Stimulated activated naive CD4-positive, alpha-beta T cell treated with Interleukin-2 at 50 U/mL for 16 hours (primary cell): Measurements from ENCODE around the gene TACR3.
"Not testable (repeated sequence)": the region's sequence is repeated elsewhere in the genome, so short reads cannot be mapped to it uniquely, and the experiment has no call there.

Source experiments
- DNase-seq: peaks from one replicate; lab custom pipeline; 2025; lab: John Stamatoyannopoulos, UW

TACR3 gene, protein sequence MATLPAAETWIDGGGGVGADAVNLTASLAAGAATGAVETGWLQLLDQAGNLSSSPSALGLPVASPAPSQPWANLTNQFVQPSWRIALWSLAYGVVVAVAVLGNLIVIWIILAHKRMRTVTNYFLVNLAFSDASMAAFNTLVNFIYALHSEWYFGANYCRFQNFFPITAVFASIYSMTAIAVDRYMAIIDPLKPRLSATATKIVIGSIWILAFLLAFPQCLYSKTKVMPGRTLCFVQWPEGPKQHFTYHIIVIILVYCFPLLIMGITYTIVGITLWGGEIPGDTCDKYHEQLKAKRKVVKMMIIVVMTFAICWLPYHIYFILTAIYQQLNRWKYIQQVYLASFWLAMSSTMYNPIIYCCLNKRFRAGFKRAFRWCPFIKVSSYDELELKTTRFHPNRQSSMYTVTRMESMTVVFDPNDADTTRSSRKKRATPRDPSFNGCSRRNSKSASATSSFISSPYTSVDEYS

DNA sequence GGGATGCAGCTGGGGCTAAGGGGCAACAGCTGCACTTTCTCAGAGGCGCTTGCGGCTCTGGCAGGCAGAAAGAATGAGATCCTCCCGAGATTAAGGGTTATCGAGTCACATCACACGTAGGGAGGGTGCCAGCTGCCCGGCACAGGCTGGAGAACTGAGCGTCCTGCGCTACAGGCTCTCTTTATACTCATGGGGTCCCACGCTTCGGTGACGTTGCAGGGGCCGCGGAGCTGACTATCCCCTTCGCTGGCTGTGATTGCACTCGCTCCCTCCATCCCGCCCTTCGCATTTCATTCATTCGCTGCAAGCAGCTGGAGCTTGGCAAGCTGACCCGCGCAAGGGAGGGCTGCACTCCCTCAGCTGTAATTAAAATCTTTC, at the start of gene TACR3:
TSS of gene TACR3 (minus strand) at position 156 of the 378 bp plus-strand sequence. CDS start 310 bp downstream, outside the sequence.
- no peak for DNase-seq

DNA sequence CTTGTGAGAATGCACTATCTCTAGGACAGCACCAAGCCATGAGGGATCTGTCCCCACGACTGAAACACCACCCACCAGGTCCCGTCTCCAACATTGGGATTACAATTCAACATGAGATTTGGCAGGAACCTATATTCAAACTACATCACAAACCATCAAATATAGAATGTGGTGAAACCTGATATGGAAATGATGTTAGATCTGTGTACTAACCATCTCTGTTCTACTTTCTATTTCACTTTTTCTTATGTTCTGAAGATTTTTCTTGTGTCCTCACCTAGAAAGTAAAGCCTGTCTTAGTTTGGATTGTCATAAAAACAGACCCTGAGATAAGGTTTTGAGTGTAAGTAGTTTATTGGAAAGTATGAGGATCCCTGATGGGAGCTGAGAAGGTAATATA, 37.8 kb upstream of the TACR3 start:
- no peak for DNase-seq

DNA sequence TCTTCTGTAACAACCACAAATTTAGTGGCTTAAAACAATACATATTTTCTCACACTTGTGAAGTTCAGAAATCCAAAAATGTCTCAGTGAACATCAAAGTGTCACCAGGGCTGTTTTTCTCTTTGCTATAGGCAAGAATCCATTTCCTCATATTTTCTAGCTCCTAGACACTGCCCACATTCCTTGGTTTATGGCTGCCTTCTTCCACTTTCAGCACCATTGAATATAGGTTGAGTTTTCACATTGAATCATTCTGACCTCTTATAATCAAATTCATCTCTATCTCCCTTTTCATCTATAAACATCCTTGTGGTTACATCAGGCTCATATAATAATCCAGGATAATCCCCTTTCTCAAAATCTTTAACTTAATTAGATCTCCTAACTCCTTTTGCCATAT, 37.0 kb upstream of the TACR3 start:
- DNase-seq, result no peak

DNA sequence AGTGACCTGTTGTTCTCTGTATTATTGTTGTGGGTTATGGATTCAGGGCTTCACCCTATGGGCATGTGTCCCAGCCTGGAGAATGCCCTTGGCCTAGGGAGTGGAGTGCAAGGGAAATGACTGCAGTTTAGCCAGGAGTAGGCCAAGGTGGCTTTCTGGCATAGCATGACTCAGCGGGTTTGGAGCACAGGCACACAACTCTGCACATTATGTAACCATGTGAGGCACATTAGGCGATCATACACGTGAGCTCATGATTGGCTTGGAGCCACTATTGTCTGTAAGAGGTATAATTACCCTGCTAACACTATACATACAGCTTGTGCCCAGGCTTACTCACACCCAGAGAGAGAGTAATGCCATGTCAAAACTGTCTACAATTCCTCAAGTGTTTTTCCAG, 35.1 kb upstream of the TACR3 start:
- DNase-seq, result no peak

DNA sequence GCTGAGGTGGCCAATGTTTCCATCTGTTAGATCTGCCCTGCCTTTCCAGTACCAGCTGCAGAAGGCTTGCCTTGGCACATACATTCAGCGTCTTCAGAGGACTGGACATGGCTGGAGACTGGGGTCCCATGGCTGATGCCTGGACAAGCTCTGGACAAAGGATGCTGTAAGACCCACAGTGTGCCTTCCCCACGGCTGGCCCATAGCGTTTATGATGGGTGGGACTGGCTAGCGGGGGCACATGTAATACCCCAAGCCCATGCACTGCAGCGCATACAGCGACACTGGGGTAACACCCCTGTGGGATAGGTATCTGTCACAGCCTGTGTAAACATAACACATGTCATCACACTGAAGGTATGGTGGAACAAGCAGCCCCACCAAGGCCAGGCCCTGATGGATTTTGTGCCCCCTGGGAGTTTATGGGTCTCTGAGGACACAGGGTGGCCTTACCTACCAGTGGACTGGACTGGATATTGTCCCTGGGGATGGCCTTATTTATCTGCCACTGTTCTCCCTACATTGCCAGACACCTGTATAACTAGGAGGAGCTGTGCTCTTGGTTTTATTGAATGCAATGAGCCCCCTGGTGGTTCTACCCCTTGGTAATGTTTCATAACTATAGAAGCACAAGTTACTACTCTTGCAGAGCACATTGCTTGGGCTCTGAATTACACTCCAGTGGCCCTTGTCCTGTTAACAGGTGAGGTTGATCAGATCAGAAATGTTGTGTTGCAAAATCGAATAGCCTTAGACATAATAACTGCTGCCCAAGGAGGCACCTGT, 34.3 kb upstream of the TACR3 start:
- no peak for DNase-seq

DNA sequence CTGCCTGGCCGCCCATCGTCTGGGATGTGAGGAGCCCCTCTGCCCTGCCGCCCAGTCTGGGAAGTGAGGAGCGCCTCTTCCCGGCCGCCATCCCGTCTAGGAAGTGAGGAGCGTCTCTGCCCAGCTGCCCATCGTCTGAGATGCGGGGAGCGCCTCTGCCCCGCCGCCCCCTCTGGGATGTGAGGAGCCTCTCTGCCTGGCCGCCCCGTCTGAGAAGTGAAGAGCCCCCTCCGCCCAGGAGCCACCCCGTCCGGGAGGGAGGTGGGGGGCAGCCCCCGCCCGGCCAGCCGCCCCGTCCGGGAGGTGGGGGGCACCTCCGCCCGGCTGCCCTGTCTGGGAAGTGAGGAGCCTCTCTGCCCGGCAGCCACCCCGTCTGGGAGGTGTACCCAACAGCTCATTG, 3.4 kb upstream of the TACR3 start:
- DNase-seq, result not testable (repeated sequence)

DNA sequence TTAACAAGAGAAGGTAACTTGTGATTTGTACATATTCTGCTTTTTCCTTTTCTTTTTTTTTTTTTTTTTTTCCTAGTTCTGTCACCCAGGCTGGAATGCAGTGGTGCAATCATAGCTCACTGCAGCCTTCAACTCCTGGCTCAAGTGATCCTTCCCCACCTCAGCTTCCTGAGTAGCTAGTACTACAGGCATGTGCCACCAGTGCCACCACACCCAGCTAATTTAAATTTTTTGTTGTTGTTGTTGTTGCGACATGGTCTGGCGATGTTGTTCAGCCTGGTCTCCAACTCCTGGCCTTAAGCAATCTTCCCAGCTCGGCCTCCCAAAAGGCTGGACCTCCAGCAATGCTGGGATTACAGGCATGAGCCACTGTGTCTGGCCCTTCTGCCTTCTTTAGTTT, 1.5 kb upstream of the TACR3 start:
- DNase-seq, result no peak

DNA sequence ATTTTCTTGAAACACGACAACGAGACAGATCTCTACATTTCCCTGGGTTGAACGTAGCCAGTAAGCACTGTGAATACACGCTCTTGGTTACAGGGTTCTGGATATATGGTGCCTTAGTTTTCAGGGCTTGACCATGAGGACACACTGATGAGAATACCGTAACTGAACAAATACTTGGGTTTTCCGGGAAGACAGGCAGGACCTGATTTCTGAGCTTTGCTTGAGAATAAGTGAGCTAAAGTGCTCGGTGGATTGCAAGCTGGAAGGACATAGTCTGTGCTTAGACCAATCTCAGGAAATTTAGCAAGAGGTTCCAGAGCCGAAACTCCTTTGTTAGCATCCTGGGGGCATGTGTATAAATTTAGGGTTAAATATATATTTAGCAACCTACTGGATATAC, 876 bp upstream of the TACR3 start:
- DNase-seq, result no peak

DNA sequence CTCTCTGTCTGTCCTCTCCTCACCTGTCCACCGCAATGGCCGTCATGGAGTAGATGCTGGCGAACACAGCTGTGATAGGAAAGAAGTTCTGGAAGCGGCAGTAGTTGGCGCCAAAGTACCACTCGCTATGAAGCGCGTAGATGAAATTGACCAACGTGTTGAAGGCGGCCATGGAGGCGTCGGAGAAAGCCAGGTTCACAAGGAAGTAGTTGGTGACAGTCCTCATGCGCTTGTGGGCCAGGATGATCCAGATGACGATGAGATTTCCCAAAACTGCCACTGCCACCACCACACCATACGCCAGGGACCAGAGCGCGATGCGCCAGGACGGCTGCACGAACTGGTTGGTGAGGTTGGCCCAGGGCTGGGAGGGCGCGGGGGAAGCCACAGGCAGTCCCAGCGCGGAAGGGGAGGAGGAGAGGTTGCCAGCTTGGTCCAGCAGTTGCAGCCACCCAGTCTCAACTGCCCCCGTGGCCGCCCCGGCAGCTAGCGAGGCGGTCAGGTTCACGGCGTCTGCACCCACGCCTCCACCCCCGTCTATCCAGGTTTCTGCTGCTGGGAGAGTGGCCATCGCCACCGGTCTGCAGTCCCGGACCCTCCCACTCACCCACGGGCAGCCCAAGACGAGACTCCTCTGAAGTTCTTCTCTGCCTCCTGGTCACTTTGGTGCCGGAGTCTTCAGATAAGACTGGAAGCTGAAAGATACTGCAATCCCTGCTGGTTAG, 518 bp downstream of the TACR3 start:
- DNase-seq, result no peak

DNA sequence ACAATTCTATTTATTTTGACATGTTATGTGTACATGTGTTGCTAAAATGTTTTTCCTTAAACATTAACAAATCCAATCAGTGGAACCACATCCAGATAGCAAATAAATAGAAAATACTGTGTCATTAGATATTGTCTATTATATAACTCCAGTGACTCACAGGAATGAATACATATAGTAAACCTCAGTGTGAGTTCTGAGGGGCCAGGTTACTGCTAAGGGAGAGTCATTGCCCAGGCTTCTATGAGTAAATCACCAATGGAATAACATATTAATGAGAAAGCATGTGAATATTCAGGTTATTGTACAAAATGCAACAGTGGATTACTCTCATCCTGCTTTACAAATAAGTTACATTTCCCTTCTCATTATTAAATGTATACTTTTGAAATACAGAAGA, 27.2 kb downstream of the TACR3 start:
- no peak for DNase-seq

DNA sequence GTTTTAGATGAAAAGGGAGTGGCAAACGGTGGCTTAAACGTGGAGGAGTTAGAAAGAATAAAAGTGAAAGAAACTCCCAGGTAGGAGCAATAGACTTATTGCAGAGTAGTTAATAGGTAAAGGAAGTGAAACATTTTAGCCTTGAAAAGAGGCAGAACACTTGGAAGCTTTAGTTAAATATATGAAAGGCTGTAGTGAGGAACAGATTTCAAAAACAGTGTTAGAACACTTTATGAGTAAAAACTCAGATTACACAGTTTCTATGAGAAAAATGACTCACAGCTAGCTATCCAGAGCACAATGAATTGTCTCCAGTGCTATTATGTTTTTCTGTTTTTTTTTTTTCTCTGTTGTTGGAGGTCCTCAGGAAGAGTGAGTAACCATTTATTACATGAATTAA, 45.8 kb downstream of the TACR3 start:
- no peak for DNase-seq

DNA sequence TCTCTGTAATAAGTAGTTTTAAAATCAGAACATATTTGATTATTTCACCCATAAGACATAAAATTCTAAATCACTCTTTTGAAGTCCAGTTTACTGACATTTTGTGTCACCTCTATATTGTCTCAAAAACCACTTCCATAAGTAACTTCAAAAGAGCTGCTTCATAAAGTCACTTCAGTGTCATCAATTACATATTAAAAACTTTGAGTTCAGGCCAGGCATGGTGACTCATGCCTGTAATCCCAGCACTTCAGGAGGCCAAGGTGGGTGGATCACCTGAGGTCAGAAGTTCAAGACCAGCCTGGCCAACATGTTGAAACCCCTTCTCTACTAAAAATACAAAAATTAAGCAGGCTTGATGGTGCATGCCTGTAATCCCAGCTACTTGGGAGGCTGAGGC, 53.0 kb downstream of the TACR3 start:
- DNase-seq, result not testable (repeated sequence)

DNA sequence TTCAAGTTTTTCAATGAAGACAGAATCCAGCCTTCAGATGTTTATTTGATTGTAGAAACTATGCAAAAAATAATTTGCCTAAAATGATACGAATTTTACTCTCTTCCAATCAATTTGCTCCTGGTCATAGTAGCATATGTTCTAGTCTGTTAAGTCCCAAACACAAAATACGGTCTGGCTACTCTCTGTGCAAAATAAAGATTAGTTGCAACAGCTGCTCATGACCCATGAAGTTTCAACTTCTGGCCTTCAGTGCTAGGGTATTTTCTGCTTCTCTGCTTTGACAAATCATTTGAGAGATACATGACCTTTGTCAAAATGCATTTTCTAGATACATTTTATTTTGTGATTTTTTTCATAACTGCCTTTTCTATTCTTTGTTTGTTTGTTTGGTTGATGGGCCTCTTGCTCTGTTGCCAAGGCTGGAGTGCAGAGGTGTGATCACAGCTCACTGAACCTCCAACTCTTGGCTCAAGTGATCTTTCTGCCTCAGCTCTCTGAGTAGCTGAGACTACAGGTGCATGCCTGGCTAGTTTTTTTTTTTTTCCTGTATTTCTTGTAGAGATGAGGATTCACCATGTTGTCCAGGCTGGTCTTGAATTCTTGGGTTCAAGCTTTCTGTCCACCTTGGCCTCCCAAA, 55.2 kb downstream of the TACR3 start:
- DNase-seq, result no peak

DNA sequence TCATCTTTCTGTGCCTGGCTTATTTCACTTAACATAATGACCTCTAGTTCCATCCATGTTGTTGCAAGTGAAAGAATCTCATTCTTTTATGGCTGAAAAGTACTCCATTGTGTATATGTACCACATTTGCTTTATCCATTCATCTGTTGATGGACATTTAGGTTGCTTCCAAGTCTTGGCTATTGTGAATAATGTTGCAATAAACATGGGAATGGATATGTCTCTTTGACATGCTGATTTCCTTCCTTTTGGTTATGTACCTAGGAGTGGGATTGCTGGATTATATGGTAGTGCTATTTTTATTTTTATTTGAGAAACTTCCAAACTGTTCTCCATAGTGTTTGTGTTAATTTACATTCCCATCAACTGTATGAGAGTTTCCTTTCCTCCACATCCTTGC, 71.2 kb downstream of the TACR3 start:
- DNase-seq, result no peak

DNA sequence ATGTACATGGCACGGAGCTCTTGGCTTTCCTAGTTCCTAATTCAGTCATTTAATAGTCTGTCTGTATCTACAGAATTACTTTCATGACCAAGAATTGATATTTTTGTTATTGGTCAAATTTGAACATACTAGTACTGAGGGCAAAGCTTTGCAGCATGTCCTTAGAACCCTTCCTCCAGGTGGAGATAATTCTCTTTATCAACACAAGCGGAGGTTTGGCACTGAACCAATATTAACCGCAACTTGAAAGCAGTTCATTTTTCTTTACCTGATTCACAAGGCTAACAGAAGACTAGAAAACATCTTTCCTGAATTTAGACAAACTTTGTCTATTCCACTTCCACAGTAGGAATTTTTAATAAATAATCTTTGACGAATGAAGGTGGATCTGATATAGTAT, 73.8 kb downstream of the TACR3 start:
- no peak for DNase-seq

DNA sequence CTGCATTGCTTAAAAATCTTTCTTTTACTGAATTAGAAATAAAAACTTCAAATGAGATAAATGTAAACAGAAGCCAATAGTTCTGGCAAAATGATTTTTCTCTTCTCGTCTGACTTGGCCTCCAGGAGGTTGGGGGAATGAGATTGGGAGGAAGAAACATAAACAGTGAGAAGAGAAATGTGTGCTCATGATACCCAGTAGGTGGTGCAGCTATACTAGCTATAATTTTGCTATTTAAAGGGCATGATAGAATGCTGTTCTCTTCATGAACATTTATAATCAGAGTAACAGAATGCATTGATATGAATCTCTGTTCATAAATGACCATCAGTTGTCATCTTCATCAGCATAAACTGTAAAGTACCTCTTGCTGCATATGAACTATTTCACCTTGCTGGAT, 85.5 kb downstream of the TACR3 start:
- DNase-seq, result no peak

DNA sequence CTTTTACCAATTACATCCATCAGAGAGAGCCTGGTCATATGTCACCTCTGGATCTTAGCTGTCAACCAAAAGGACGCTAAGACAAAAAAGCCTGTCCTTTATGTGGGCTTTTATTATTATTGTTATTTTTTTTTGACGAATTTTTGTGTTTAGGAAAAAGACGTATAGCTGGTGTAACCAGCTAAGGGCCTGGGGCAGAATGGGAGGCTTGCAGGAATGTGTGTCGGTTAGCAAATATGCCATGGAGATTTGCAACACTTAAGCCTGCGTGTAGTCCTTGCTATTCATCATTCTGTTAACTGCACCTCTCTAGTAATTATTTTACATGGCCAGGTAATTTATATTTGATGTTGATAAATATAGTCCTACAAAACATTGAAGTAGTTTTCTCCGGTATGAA, 93.5 kb downstream of the TACR3 start:
- no peak for DNase-seq

DNA sequence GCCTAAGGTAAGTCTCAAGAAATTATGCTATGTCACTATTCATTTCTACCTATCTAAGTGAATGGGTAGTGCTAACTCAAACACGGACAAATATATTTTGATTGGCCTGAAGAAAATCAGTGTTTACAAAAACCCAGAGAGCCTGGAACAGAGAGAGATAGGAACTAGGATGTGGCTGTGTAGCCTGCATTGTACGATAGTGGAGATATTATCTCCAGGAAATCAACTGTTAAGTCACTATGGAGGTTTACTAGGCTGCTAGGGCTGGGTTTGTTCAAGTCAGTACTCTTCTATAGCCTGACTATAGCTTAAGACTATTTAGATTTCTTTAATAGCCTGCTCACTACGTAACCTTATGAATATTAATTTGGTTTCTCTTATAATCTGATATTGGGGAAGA, 127.9 kb downstream of the TACR3 start:
- no peak for DNase-seq

DNA sequence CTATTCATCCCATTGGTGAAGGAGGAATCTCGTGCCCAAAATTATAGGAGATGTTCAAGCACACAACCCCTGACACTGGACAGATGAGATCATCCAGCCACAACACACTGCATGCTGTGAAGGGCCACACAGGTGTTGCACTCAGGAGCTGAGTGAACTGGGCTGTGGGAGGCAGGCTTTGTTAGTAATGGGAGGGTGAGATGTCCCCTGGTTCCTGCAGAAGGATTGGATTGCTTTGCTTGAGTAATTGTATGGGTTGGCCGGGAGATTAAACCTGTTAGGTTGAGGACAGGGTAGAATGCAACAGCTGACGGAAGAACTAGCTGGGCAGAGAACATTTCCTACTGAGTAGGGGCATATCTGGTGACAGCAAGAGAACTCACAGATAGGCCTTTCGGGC, 152.2 kb downstream of the TACR3 start:
- no peak for DNase-seq

DNA sequence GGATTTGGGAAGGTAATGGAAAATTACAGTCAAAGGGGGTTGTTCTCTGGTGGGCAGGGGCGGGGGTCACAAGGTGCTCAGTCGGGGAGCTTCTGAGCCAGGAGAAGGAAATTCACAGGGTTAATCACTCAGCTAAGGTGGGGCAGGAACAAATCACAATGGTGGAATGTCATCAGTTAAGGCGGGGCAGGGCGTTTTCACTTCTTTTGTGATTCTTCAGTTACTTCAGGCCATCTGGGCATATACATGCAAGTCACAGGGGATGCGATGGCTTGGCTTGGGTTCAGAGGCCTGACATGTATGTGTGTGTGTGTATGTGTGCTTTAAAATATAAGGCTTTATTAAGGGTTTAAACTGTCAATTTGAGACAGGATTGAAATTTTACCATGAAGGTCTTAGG, 160.6 kb downstream of the TACR3 start:
- not testable (repeated sequence) for DNase-seq
